K562 (cell line): ENCODE data around the gene MSTO1. TPM values are rescaled to one million over a fixed set of nuclear protein-coding genes. Genes with fewer than 3 reads are reported as not detected.

Source experiments
- CLOCK ChIP-seq: fragments of 250-450 bp; sonication (Bioruptor Pico); IDR thresholded peaks from 2 replicates; pipeline ENCODE4 v1.4.0; 2020; ENCODE audit warnings: mild to moderate bottlenecking, moderate library complexity, borderline replicate concordance
- DIDO1 ChIP-seq: fragments of 450-650 bp; IDR thresholded peaks from 2 replicates; pipeline ENCODE4 v1.6.1; 2016; ENCODE audit warnings: low read depth, missing biosample characterization, missing genetic modification characterization
- ILF3 ChIP-seq: fragments of 450-650 bp; IDR thresholded peaks from 2 replicates; pipeline ENCODE4 v1.6.1; 2018; ENCODE audit warnings: antibody characterized with exemption, mild to moderate bottlenecking, moderate library complexity, borderline replicate concordance
- JUN ChIP-seq, 2 experiments: sonication (generic) in 1 of 2; formaldehyde crosslinking in 1 of 2; IDR thresholded peaks; 2 replicates each; pipeline versions ENCODE4 v1.6.1 to v1.8.0; 2012 to 2022; ENCODE audit warnings: borderline replicate concordance in 2 of 2, mild to moderate bottlenecking in 2 of 2, improper control_type of control experiment in 1 of 2, low read depth in 1 of 2, low read length in 1 of 2, missing genetic modification reagents in 1 of 2
- NFE2 ChIP-seq: IDR thresholded peaks from 2 replicates; pipeline ENCODE4 v1.6.1; 2014; ENCODE audit warnings: antibody characterized with exemption, low read depth
- SMARCC2 ChIP-seq: fragments of 450-650 bp; IDR thresholded peaks from 2 replicates; pipeline ENCODE4 v1.6.1; 2017; ENCODE audit warnings: antibody characterized with exemption, moderate library complexity, mild to moderate bottlenecking, low read depth
- TEAD2 ChIP-seq: fragments of 450-650 bp; IDR thresholded peaks from 2 replicates; pipeline ENCODE4 v1.6.1; 2016; ENCODE audit warnings: missing genetic modification characterization, control low read depth, missing compliant biosample characterization
- ZNF140 ChIP-seq: fragments of 250-450 bp; sonication (Bioruptor Pico); IDR thresholded peaks from 2 replicates; pipeline ENCODE4 v1.8.0; 2021; ENCODE audit warnings: moderate library complexity, mild to moderate bottlenecking, inconsistent platforms
- ZSCAN29 ChIP-seq: fragments of 450-650 bp; IDR thresholded peaks from 2 replicates; pipeline ENCODE4 v1.6.1; 2017
- polyA plus RNA-seq, 8 experiments: library from polyadenylated mRNA; depleted of rRNA in 4 of 8; stranded (reverse) in 5 of 8; unstranded in 3 of 8; fragments of >200 nt; fragmentation: Nextera tagmentation in 2 of 8; fragmentation: Illumina TruSeq in 1 of 8; extraction: Ambion mirVana in 2 of 8; extraction: Trizol in 1 of 8; gene quantifications; 2 replicates each; pipeline versions ENCODE4 v1.2.1 to v1.2.3, GENCODE V29; 2011 to 2014; ENCODE audit warnings: inconsistent platforms in 1 of 8, missing spikeins in 1 of 8
- total RNA-seq, 7 experiments: library from RNA; depleted of rRNA in 6 of 7; stranded (reverse); fragments of >200 nt in 6 of 7; fragmentation: Illumina TruSeq in 2 of 7; extraction: Trizol in 2 of 7; gene quantifications; 2 replicates each; pipeline versions ENCODE4 v1.2.1 to v1.2.3, GENCODE V29; 2011 to 2021; ENCODE audit warnings: low replicate concordance in 1 of 7
- TF ChIP-seq, protein P1 (sequence below): fragments of 450-650 bp; IDR thresholded peaks from 2 replicates; pipeline ENCODE4 v1.6.1; 2016; ENCODE audit warnings: missing biosample characterization, missing genetic modification characterization
- TF ChIP-seq, protein P2 (sequence below), 2 experiments: fragments of 450-650 bp; formaldehyde crosslinking in 1 of 2; IDR thresholded peaks; 2 replicates each; pipeline versions ENCODE4 v1.4.0 to v1.6.1; 2014 to 2020; ENCODE audit warnings: mild to moderate bottlenecking in 2 of 2, borderline replicate concordance in 1 of 2, low read depth in 1 of 2
- TF ChIP-seq, protein P3 (sequence below): fragments of 450-650 bp; formaldehyde crosslinking; IDR thresholded peaks from 2 replicates; pipeline ENCODE4 v1.4.0; 2022; ENCODE audit warnings: mild to moderate bottlenecking, moderate library complexity

MSTO1 gene
- total and polyA plus RNA-seq, 9 of the 15 experiments (the other 6 are each of a cell fraction or from before 2014, with no cell fraction given), result 18.8 to 71.1 (median 47.3) TPM

DNA sequence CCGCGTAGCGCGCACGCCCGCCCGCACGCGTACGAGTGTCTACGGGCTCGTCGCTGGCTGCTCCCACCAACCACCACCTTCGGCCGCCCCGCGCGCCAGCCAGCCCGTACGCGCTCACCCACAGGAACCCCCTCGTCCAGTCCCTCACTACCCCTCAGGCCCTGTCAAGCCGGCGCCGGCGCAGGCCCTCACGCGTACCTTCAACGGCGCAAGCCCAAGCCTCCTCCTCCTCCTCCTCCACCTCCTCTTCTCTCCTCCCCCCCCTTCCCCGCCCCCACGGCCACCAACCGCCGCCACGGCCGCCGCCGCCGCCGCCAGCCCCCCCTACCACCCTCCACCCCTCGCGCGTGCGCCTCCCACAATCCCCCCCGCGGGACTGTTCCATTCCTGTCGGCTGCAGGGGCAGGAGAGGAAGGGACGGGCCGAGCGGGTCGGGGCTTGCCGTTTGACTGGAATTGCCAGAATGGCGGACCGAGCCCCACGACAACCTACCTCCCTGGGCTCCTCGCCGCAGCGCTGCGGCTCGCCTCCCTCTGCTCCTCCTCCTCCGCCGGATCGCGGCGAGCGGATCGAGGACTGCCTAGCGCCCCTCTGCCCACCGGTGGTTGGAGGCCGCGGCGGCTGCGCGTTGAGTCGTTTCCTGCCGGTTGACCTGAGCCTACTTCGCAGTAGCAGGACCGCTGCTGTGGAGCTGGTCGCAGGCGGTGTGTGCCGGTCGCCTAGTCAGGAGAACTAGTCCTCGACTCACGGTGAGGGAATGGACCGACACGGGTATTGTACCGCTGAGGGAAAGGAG lies 47.2 kb upstream of the MSTO1 start, which contains the start of gene ASH1L (continued):
- TF ChIP-seq CLOCK (CRISPR knock-in tag) (0 out of 2 replicates have a peak, but pooled peaks have one; percentile 25), SMARCC2 (no peak), TEAD2 (no peak), ILF3 (no peak; the same call in 1 of the 2 replicates), DIDO1 (tag) (peak; percentile 73; the same call in 1 of the 2 replicates), ZSCAN29 (no peak), ZNF140 (CRISPR knock-in tag) (no peak), JUN (IDR thresholded peaks at IDR 0.05; ENCODE audit: borderline replicate concordance, low read depth, low read length) (0 out of 2 replicates have a peak, but pooled peaks have one; percentile 14), JUN (CRISPR knock-in tag; IDR thresholded peaks at IDR 0.05; ENCODE audit: borderline replicate concordance) (peak; percentile 80), NFE2 (no peak)
- TF ChIP-seq, protein P1, sequence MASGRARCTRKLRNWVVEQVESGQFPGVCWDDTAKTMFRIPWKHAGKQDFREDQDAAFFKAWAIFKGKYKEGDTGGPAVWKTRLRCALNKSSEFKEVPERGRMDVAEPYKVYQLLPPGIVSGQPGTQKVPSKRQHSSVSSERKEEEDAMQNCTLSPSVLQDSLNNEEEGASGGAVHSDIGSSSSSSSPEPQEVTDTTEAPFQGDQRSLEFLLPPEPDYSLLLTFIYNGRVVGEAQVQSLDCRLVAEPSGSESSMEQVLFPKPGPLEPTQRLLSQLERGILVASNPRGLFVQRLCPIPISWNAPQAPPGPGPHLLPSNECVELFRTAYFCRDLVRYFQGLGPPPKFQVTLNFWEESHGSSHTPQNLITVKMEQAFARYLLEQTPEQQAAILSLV, result 0 out of 2 replicates have a peak, but pooled peaks have one; percentile 25
- TF ChIP-seq, protein P2, sequence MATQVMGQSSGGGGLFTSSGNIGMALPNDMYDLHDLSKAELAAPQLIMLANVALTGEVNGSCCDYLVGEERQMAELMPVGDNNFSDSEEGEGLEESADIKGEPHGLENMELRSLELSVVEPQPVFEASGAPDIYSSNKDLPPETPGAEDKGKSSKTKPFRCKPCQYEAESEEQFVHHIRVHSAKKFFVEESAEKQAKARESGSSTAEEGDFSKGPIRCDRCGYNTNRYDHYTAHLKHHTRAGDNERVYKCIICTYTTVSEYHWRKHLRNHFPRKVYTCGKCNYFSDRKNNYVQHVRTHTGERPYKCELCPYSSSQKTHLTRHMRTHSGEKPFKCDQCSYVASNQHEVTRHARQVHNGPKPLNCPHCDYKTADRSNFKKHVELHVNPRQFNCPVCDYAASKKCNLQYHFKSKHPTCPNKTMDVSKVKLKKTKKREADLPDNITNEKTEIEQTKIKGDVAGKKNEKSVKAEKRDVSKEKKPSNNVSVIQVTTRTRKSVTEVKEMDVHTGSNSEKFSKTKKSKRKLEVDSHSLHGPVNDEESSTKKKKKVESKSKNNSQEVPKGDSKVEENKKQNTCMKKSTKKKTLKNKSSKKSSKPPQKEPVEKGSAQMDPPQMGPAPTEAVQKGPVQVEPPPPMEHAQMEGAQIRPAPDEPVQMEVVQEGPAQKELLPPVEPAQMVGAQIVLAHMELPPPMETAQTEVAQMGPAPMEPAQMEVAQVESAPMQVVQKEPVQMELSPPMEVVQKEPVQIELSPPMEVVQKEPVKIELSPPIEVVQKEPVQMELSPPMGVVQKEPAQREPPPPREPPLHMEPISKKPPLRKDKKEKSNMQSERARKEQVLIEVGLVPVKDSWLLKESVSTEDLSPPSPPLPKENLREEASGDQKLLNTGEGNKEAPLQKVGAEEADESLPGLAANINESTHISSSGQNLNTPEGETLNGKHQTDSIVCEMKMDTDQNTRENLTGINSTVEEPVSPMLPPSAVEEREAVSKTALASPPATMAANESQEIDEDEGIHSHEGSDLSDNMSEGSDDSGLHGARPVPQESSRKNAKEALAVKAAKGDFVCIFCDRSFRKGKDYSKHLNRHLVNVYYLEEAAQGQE (IDR thresholded peaks at IDR 0.05; ENCODE audit: borderline replicate concordance), result peak; percentile 95
- TF ChIP-seq, protein P2 (CRISPR knock-in tag; IDR thresholded peaks at IDR 0.05; ENCODE audit: low read depth), result peak; percentile 69
- TF ChIP-seq, protein P3, sequence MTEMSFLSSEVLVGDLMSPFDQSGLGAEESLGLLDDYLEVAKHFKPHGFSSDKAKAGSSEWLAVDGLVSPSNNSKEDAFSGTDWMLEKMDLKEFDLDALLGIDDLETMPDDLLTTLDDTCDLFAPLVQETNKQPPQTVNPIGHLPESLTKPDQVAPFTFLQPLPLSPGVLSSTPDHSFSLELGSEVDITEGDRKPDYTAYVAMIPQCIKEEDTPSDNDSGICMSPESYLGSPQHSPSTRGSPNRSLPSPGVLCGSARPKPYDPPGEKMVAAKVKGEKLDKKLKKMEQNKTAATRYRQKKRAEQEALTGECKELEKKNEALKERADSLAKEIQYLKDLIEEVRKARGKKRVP (CRISPR knock-in tag), result 0 out of 2 replicates have a peak, but pooled peaks have one; percentile 16
